IPS DF 6.9 (cell line): ENCODE data around the gene CTNNB1.

Source experiments
- DNase-seq: peaks from one replicate; pipeline ENCODE4 v3.0.0-alpha.2; 2013; ENCODE audit warnings: low read depth, low spot score
- H3K27ac ChIP-seq: one replicate; pipeline ENCODE4 v1.5.1; 2013; ENCODE audit warnings: low read length, control low read depth
- H3K27me3 ChIP-seq: 2 replicates; pipeline ENCODE4 v1.6.1; 2013; ENCODE audit warnings: mild to moderate bottlenecking, low read length; ENCODE audit not compliant: control insufficient read depth, insufficient read depth
- H3K36me3 ChIP-seq: 2 replicates; pipeline ENCODE4 v1.6.1; 2013; ENCODE audit warnings: low read length; ENCODE audit not compliant: control insufficient read depth, insufficient read depth
- H3K4me1 ChIP-seq: 2 replicates; pipeline ENCODE4 v1.6.1; 2013; ENCODE audit warnings: low read length; ENCODE audit not compliant: control insufficient read depth, insufficient read depth
- H3K4me3 ChIP-seq: 2 replicates; pipeline ENCODE4 v1.5.1; 2013; ENCODE audit warnings: mild to moderate bottlenecking, low read length
- H3K9me3 ChIP-seq: 2 replicates; pipeline ENCODE4 v1.6.1; 2013; ENCODE audit warnings: low read length, inconsistent platforms; ENCODE audit not compliant: control insufficient read depth, insufficient read depth
- WGBS: extraction: QIAGEN DNeasy Blood & Tissue Kit; methylation state at CpG from one replicate; pipeline ENCODE4 v1.1.7; 2013; ENCODE audit warnings: mixed read lengths, missing lambda C conversion rate; ENCODE audit not compliant: insufficient read length, insufficient coverage; 5-methylcytosine and 5-hydroxymethylcytosine counted together

CTNNB1 gene

GRCh38 chr3:41198950-41199865 is at the start of gene CTNNB1:
Gene CTNNB1 (plus strand): TSS chr3:41199505. CDS start chr3:41224069, 24,564 bp downstream.
- H3K4me1 ChIP-seq: no peaks in the 10 kb centered on the region
- H3K27ac ChIP-seq: no peak within 1 kb of the TSS
- no peaks in the 10 kb centered on the region for H3K36me3 ChIP-seq
- no CpG with 5 or more reads among the region's 112 CpGs for WGBS
- H3K4me3 ChIP-seq: peak within 1 kb of the TSS; percentile 89
- DNase-seq: peak; percentile 58
- H3K27me3 ChIP-seq: no peaks in the 10 kb centered on the region
- no peaks in the 10 kb centered on the region for H3K9me3 ChIP-seq

DNA sequence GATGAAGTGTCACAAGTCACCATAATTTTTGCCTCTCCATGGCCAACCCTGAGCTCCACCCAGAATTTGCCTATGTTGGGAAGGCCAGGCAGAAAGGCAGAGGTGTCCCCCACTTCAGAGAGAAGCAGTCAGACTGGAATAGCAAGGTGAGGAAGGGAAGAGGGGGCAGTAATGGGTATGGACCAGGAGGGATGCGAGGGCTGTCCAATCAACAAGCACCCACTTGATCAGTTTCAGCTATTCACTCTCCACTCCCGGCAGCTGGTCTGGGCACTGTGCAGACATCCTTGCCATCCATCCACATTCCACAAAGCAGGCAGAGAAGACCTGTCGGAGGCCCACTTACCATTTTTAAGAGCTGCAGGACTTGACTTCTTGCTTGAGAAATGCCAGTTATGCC is 43.5 kb upstream of the CTNNB1 start:
- H3K27ac ChIP-seq: no peak overlapping the region
- no peaks in the 10 kb centered on the region for H3K36me3 ChIP-seq
- H3K27me3 ChIP-seq: no peaks in the 10 kb centered on the region
- H3K4me3 ChIP-seq: no peak overlapping the region
- no peaks in the 10 kb centered on the region for H3K9me3 ChIP-seq
- H3K4me1 ChIP-seq: no peaks in the 10 kb centered on the region
- no CpG with 5 or more reads among the region's 3 CpGs for WGBS
- no peak for DNase-seq

DNA sequence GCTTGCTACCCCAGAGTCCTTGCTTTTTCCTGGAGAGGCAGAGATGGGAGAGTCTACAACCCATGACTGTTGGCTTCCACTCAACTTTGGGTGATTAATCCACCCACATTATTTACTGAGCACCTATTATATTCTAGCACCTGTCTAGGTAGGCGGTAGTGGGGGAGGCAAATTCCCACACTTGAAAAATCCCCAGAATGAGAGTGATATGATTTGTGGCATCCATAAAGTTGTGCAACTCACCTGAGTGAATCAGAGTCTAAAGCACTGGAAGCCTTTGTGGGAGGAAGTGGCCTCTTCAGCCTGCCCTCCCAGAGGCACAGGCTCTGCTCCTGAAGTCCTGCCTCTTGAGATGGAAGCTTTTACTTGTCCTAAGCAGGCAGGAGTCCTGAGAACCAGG is 40.4 kb upstream of the CTNNB1 start:
- Histone ChIP-seq H3K4me1 (no peaks in the 10 kb centered on the region), H3K36me3 (no peaks in the 10 kb centered on the region), H3K27me3 (no peaks in the 10 kb centered on the region), H3K9me3 (no peaks in the 10 kb centered on the region), H3K27ac (no peak overlapping the region), H3K4me3 (no peak overlapping the region)
- no peak for DNase-seq
- no CpG with 5 or more reads among the region's 1 CpG for WGBS

DNA sequence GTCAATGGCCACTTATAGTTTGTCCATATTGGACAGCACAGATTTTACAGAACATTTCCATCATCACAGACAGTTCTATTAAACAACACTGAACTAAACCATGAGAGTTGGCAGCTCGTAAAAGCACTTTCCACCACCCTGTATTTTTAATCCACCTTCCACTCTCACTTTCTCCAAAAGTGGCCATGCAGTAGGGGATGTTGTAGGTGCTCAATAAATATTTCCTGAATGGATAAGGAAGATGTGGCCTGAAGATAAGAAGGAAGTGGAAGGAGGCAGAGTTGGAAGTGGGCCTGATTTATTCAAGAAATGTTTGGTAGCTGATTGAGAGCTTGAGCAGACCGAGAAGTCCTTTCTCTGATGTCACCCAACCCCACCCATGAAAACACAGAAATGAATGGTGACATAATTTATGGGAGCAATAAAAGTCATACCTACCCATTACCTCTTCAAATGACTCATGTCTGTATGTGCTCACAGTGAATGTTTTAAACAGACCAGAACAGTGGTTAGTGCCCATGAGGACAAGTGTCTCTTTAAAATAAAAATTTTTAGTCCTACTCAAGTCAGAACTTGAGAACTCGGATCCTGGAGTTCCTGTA is 39.6 kb upstream of the CTNNB1 start:
- Histone ChIP-seq H3K4me3 (no peak overlapping the region), H3K4me1 (no peaks in the 10 kb centered on the region), H3K36me3 (no peaks in the 10 kb centered on the region), H3K27ac (no peak overlapping the region), H3K27me3 (no peaks in the 10 kb centered on the region), H3K9me3 (no peaks in the 10 kb centered on the region)
- DNase-seq: no peak
- no CpG with 5 or more reads among the region's 3 CpGs for WGBS

DNA sequence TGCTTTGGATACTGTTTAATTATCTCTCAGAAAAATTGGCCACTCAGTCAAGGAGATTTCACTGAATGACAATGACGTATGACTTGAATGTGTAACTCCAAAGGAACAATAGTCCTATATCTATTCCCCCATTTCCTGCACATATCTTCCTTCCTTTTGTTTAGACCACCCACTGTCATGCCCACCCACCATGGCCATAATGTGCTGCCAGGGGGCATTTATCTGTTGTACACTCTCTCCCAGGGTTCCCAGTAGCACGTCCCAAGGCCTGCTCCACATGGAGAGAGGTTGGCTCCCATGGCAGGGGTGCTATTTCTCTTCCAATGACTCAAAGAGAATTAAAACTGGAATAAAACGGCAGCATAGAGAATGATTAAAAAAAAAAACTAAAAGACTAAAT is 36.8 kb upstream of the CTNNB1 start:
- no peaks in the 10 kb centered on the region for H3K4me1 ChIP-seq
- no CpG with 5 or more reads among the region's 3 CpGs for WGBS
- no peaks in the 10 kb centered on the region for H3K27me3 ChIP-seq
- H3K4me3 ChIP-seq: no peak overlapping the region
- no peaks in the 10 kb centered on the region for H3K36me3 ChIP-seq
- DNase-seq: no peak
- H3K9me3 ChIP-seq: no peaks in the 10 kb centered on the region
- no peak overlapping the region for H3K27ac ChIP-seq

DNA sequence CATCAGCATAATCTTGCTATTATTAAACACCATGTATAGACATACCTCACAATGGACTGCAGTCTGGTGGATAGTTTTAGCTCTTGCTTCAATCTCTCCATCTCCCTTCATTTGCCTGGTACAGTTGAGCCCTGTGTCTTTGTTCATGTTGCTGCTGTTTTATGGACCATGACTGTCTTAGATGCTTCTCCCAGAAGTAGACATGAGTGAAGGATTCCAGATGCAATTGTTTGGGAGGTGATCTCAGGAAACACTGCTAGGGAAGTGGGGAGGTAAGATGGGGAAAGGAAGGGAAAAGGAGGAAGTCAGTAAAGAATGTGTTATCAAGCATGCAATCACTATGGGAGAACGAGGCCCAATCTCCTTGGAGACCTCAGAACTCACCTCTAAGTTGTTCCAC is 36.3 kb upstream of the CTNNB1 start:
- Histone ChIP-seq H3K9me3 (no peaks in the 10 kb centered on the region), H3K27ac (no peak overlapping the region), H3K4me1 (no peaks in the 10 kb centered on the region), H3K4me3 (no peak overlapping the region), H3K27me3 (no peaks in the 10 kb centered on the region), H3K36me3 (no peaks in the 10 kb centered on the region)
- DNase-seq: no peak
- WGBS: no CpG with 5 or more reads among the region's 1 CpG

GRCh38 chr3:41163421-41163820 is 35.9 kb upstream of the CTNNB1 start:
- Histone ChIP-seq H3K4me1 (no peaks in the 10 kb centered on the region), H3K27ac (no peak overlapping the region), H3K36me3 (no peaks in the 10 kb centered on the region), H3K27me3 (no peaks in the 10 kb centered on the region), H3K4me3 (no peak overlapping the region), H3K9me3 (no peaks in the 10 kb centered on the region)
- no CpG with 5 or more reads among the region's 3 CpGs for WGBS
- no peak for DNase-seq

- WGBS: no CpG with 5 or more reads among the region's 2 CpGs
- Histone ChIP-seq H3K27me3 (no peaks in the 10 kb centered on the region), H3K9me3 (no peaks in the 10 kb centered on the region), H3K27ac (no peak overlapping the region), H3K36me3 (no peaks in the 10 kb centered on the region), H3K4me3 (no peak overlapping the region), H3K4me1 (no peaks in the 10 kb centered on the region)
- no peak for DNase-seq
Measured at GRCh38 chr3:41164777-41165176, 34.5 kb upstream of the CTNNB1 start.

DNA sequence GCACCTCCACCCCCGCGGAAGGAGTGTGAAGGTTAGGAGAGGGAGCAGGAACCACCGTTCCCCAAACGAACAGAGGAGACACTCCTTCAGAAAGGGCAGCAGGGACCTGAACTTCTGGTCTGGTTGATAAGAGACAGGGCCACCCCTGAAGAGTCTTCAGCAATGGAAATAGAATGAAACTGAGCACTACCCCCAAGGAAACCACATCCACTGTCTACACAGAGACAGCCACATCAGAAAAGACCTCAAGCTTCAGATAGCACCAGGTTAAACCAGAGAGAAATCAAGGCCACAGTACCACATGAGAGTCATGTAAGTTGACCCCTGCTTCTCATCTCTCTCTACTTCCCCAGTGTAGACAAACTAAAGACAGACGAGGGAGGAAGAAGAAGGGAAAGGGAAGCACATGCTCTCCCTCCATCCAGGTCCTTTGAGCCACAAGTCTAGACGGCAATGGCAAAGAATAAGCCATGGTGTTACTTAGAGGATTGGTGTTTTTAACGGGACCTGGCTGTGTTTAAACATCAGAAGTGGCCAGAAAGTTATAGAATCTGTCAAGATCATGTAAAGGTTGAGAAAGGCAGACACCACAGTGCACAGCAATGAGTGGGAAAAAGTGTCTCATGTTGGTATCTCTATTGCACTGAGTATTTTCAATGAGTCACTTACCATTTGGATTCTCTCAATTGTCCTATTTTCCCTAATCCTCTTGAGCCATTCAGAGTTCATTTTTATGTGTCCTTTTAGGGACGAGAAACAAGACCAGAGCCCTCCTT is 31.4 kb upstream of the CTNNB1 start:
- no CpG with 5 or more reads among the region's 8 CpGs for WGBS
- H3K4me1 ChIP-seq: no peaks in the 10 kb centered on the region
- H3K4me3 ChIP-seq: no peak overlapping the region
- no peaks in the 10 kb centered on the region for H3K9me3 ChIP-seq
- no peaks in the 10 kb centered on the region for H3K27me3 ChIP-seq
- no peaks in the 10 kb centered on the region for H3K36me3 ChIP-seq
- no peak overlapping the region for H3K27ac ChIP-seq
- DNase-seq: no peak

GRCh38 chr3:41169023-41169422 is 30.3 kb upstream of the CTNNB1 start:
- WGBS: no CpG with 5 or more reads among the region's 5 CpGs
- Histone ChIP-seq H3K4me3 (no peak overlapping the region), H3K4me1 (no peaks in the 10 kb centered on the region), H3K9me3 (no peaks in the 10 kb centered on the region), H3K27me3 (no peaks in the 10 kb centered on the region), H3K27ac (no peak overlapping the region), H3K36me3 (no peaks in the 10 kb centered on the region)
- DNase-seq: no peak
